Left lung (tissue), 10 donors: Measurements from ENCODE around the gene INTS11. TPM values are rescaled to one million over a fixed set of nuclear protein-coding genes. Genes with fewer than 3 reads are reported as not detected.

Experiments used
- ATAC-seq: fragments of 200-7000 bp; cut with Tn5 transposase; one replicate; pipeline ENCODE4 v1.9.1; 2020; ENCODE audit warnings: moderate library complexity
- DNase-seq, 4 donors: peaks; one replicate each; pipeline ENCODE4 v3.0.0-alpha.2; 2013 to 2020
- H3K27ac ChIP-seq, 2 donors: fragments of 200-600 bp; sonication (generic) in 1 of 2; one replicate each; pipeline versions ENCODE4 v1.5.0 to v1.8.0; 2020 to 2021
- H3K27me3 ChIP-seq, 2 donors: fragments of 200-600 bp; sonication (generic) in 1 of 2; one replicate each; pipeline versions ENCODE4 v1.5.0 to v1.8.0; 2020 to 2021
- H3K36me3 ChIP-seq, 2 donors: fragments of 200-600 bp; sonication (generic) in 1 of 2; one replicate each; pipeline versions ENCODE4 v1.5.0 to v1.8.0; 2020 to 2021
- H3K4me1 ChIP-seq, 2 donors: fragments of 200-600 bp; one replicate each; pipeline ENCODE4 v1.8.0; 2021
- H3K4me3 ChIP-seq, 2 donors: fragments of 200-600 bp; sonication (generic) in 1 of 2; one replicate each; pipeline versions ENCODE4 v1.5.0 to v1.8.0; 2020 to 2021; ENCODE audit warnings: mild to moderate bottlenecking in 1 of 2
- H3K9me3 ChIP-seq, 2 donors: fragments of 200-600 bp; sonication (generic) in 1 of 2; one replicate each; pipeline versions ENCODE4 v1.5.0 to v1.8.0; 2020 to 2021
- intact Hi-C, 2 donors: fragments of 100-400 bp; cut with DNase I; formaldehyde crosslinking; loops; one replicate each; pipeline versions ENCODE4 v1.11.2 to v1.14.2; 2022
- polyA plus RNA-seq, 6 donors: library from polyadenylated mRNA; unstranded; fragments of 120-200 nt; gene quantifications; one replicate each; pipeline ENCODE4 v1.2.1, GENCODE V29; 2013; ENCODE audit not compliant: insufficient read length in 6 of 6
- total RNA-seq, 2 donors: library from RNA; stranded (reverse); fragmentation: NEBNext Ultra II Directional; extraction: Animal tissue kit (Norgen Biotek cat#: 25700); gene quantifications; one replicate each; pipeline ENCODE4 v1.2.1, GENCODE V29; 2021
- TF ChIP-seq, protein P1 (sequence below), 2 donors: fragments of 200-600 bp; sonication (generic) in 1 of 2; IDR thresholded peaks; one replicate each; pipeline versions ENCODE4 v1.5.0 to v1.8.0; 2021; ENCODE audit warnings: antibody characterized with exemption in 2 of 2
- donor health status: DM: no; HTN: yes; CAD: no.
- donor health status: DM: no; HTN: no; CAD: no.

The INTS11 gene
- total and polyA plus RNA-seq, 8 donors = 67.0 to 166 (median 117) TPM

DNA sequence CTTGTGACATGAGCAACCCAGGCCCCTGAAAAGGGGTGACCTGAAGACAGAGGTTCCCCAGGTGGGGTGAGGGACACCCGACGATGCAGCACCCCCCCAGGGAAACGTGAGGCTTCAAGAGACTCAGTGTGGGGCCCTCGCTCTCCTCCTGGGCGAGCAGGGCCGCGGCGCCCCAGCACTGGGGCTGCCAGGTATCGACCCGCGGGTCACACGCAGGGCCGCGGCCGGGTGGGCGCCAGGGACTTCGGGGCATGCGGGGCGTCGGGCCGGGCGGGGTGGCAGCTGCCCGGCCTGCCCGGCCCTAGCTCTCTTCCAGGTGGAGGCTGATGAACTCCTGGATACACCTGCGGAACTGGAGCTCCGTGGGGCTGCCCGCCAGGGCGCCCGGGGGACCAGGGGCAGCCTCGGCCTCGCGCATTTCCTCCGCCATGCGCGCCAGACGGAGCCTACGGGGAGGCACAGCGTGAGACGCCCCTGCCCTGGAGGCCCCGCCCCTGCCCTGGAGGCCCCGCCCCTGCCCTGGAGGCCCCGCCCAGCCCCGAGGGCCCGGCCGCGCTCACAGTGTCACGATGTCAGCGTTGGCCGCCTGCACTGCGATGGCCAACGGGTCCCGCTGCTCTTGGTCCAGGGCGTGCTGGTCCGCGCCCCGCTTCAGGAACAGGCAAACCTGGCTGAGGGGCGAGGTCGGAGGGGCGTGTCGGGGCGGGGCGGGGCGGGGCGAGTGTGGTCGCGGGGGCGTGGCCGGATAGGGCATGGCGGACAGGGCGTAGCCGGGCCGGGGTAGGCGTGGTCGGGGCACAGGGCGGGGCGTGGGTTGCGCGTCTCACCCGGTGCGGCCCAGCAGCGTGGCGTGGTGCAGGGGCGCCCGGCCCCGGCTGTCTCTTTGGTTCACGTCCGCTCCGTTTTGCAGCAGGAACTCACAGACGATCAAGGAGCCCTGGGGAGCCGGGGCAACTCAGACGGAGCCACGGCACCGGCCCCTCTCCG, 30.9 kb downstream of the INTS11 start:
- intact Hi-C loops = loop anchor here in 1 of 2 donors (10.0 kb wide), 1 partner anchor 169 kb away; no protein-coding TSS in a partner anchor
- H3K9me3 ChIP-seq = no peaks in the 10 kb centered on the region
- ATAC-seq (peak; percentile 16), DNase-seq (no peak)
- no peaks in the 10 kb centered on the region for H3K27me3 ChIP-seq
- TF ChIP-seq, protein P1, sequence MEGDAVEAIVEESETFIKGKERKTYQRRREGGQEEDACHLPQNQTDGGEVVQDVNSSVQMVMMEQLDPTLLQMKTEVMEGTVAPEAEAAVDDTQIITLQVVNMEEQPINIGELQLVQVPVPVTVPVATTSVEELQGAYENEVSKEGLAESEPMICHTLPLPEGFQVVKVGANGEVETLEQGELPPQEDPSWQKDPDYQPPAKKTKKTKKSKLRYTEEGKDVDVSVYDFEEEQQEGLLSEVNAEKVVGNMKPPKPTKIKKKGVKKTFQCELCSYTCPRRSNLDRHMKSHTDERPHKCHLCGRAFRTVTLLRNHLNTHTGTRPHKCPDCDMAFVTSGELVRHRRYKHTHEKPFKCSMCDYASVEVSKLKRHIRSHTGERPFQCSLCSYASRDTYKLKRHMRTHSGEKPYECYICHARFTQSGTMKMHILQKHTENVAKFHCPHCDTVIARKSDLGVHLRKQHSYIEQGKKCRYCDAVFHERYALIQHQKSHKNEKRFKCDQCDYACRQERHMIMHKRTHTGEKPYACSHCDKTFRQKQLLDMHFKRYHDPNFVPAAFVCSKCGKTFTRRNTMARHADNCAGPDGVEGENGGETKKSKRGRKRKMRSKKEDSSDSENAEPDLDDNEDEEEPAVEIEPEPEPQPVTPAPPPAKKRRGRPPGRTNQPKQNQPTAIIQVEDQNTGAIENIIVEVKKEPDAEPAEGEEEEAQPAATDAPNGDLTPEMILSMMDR (IDR thresholded peaks at IDR 0.05) = no peak
- H3K4me1 ChIP-seq = no peaks in the 10 kb centered on the region
- peaks cover 0 to 52% of the 10 kb centered on the region in 2 donors for H3K36me3 ChIP-seq
- H3K4me3 ChIP-seq = no peak overlapping the region
- H3K27ac ChIP-seq = no peak overlapping the region

DNA sequence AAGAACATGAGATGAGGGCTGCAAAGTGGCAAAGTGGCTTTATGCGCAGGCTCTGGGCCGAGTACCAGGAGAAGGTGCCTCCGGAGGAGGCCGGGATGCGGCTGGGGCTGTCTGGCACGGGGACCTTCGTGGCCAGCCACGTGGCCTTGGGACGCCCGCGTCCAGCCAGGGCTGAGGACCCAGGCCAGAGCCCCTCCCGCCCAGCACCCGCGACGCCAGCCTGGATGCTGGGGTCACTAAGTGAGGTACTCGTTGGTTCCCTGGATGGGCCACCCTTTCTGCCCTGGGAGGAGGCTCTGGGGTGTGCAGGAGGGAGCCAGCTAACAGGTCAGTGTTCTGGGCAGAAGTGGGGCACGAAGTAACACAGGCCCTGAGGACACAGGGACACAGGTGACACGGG, 31.6 kb downstream of the INTS11 start:
- Histone ChIP-seq H3K9me3 (no peaks in the 10 kb centered on the region), H3K4me1 (no peaks in the 10 kb centered on the region), H3K36me3 (peaks cover 0 to 47% of the 10 kb centered on the region in 2 donors), H3K27me3 (peaks cover 0 to 2% of the 10 kb centered on the region in 2 donors), H3K27ac (no peak overlapping the region), H3K4me3 (no peak overlapping the region)
- DNase-seq (no peak), ATAC-seq (no peak)
- TF ChIP-seq, protein P1 (IDR thresholded peaks at IDR 0.05) = no peak
- intact Hi-C loops = loop anchor here in 1 of 2 donors (10.0 kb wide), 1 partner anchor 168 kb away; no protein-coding TSS in a partner anchor

DNA sequence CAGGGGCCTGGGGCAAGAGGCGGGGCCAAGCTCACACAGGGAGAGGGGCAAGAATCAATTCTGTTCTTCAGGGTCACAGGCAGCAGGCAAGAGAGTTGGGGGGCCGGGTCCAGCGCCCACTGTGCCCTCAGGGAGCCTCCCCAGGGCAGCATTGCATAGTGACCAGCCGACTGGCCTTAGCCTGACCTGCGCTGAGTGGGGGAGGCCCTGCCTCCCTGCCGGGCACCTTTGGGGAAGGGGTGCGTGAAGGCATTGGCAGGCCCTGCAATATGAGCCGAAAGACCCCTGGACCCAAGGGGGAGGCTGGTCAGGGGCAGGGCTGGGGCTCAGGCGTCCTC, 32.0 kb downstream of the INTS11 start:
- intact Hi-C loops = loop anchor here in 1 of 2 donors (10.0 kb wide), 1 partner anchor 168 kb away; no protein-coding TSS in a partner anchor
- Histone ChIP-seq H3K36me3 (peaks cover 0 to 44% of the 10 kb centered on the region in 2 donors), H3K4me1 (no peaks in the 10 kb centered on the region), H3K27ac (no peak overlapping the region), H3K9me3 (no peaks in the 10 kb centered on the region), H3K4me3 (no peak overlapping the region), H3K27me3 (peaks cover 0 to 6% of the 10 kb centered on the region in 2 donors)
- TF ChIP-seq, protein P1 (IDR thresholded peaks at IDR 0.05) = no peak
- no peak for ATAC-seq
- DNase-seq = no peak

DNA sequence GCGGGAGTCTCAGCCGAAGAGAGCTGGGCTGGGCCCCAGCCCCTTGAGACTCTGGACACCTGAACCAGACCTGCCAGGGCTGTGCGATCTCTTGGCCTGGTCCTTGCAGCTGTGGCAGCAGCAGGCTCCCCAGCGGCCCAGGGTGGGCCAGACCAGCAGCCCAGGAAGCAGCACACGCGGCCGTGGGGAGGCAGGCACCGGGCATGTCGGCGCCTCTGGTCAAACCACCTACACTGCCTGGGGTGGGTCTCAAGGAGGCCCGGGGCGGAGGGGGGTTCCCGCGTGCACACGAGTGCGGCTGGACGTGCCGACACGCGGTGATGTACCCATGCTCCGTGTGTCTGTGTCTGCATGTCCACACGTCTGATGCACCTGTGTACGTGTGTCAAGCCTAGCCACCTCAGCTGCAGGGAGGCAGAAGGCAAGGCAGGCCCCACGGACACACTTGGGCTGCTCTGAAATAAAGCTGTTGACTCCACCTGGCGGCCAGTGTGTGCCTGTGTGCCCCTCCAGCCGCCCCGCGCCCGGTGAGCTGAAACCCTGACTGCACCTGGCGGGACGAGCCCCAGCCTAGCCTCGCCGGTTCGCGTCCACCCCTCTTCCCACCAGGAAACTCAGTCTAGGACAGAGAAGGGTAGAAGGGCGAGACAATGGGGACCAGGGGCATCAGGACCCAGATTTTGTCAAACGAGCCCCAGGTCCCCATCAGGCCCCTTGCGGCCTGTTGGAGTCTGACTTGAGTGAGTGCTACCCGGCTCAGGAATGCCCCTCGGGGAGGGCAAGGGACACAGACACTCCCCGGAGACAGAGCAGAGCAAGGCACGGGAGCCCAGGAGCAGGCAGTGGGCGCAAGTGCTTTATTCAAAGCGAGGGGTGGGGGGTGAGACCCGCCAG, 32.7 kb downstream of the INTS11 start:
- H3K4me3 ChIP-seq = no peak overlapping the region
- no peaks in the 10 kb centered on the region for H3K9me3 ChIP-seq
- TF ChIP-seq, protein P1 (IDR thresholded peaks at IDR 0.05) = peak; percentile 53 to 75
- no peak overlapping the region for H3K27ac ChIP-seq
- H3K36me3 ChIP-seq = peaks cover 0 to 42% of the 10 kb centered on the region in 2 donors
- DNase-seq (peak in 3 of 4 donors; percentile 39 to 76 (median 65)), ATAC-seq (peak; percentile 86)
- H3K4me1 ChIP-seq = no peaks in the 10 kb centered on the region
- H3K27me3 ChIP-seq = peaks cover under 1 to 12% of the 10 kb centered on the region in 2 donors
- intact Hi-C loops = loop anchor here in 1 of 2 donors (10.0 kb wide), 1 partner anchor 167 kb away; no protein-coding TSS in a partner anchor
